ENCODE data around the gene SRGN. TPM values are rescaled to one million over a fixed set of nuclear protein-coding genes. Genes with fewer than 3 reads are reported as not detected.

SRGN gene
- total RNA-seq, 1 experiment from 2014 or later = 8.5 TPM

DNA sequence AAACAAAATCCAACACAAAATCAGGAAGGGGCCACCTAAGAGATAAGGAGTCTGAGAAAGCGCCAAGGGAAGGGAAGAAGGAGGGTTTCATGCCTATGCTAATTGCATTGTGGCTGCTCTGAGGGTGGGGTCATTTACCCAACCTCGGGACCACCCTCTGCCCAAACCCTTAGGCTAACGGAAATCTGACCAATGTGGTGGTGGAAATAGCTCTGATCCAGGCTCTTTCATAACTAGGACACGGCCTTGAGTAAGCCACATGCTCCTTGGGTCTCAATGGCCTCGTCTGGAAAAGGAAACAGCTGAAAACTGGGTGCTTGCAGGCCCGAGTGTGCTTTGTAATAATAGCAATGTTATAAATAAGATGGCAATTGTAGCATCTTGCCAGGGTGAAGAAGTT lies 14.9 kb upstream of the SRGN start:
- no peak for DNase-seq (ENCODE audit: low read depth, low spot score)
- no TSS peak for BruUV-seq (replicated peaks)
- ChIA-PET POLR2A (interaction anchor here (0.6 kb wide), 1 partner anchor 541 kb away, joined by 15 read pairs; no protein-coding TSS in a partner anchor), CTCF (interaction anchor here (0.7 kb wide), 1 partner anchor 68 kb away, joined by 4 read pairs; no protein-coding TSS in a partner anchor)
- Histone ChIP-seq H3K9me3 (ENCODE audit: control insufficient read depth, insufficient read depth, low read depth, low read length) (no peaks in the 10 kb centered on the region), H3K4me1 (ENCODE audit: control insufficient read depth, insufficient read depth, low read length) (no peaks in the 10 kb centered on the region), H3K27me3 (ENCODE audit: control insufficient read depth, insufficient read depth, low read length) (no peaks in the 10 kb centered on the region), H3K4me3 (ENCODE audit: low read depth in 2 of 2, low read length in 2 of 2) (no peak overlapping the region), H3K27ac (ENCODE audit: low read length) (no peak overlapping the region), H3K36me3 (ENCODE audit: control insufficient read depth, insufficient read depth, low read length) (no peaks in the 10 kb centered on the region)
- intact Hi-C loops (cut with micrococcal nuclease; ENCODE audit: unreplicated experiment) = no loop called here
- in situ Hi-C loops (cut with HindIII; ENCODE audit: low pct_unique_long_range_greater_than_20kb, low sequenced_read_pairs) = no loop called here
- no peak for ATAC-seq
- TF ChIP-seq TCF7L2 (IDR thresholded peaks at IDR 0.05; ENCODE audit: low read depth, low read length) (no peak), POLR2AphosphoS5 (IDR thresholded peaks at IDR 0.05; ENCODE audit: low read depth, low read length) (no peak), SIN3A (IDR thresholded peaks at IDR 0.05; ENCODE audit: borderline replicate concordance, insufficient read depth, low read depth, low read length) (no peak)
- TF ChIP-seq, protein P1, sequence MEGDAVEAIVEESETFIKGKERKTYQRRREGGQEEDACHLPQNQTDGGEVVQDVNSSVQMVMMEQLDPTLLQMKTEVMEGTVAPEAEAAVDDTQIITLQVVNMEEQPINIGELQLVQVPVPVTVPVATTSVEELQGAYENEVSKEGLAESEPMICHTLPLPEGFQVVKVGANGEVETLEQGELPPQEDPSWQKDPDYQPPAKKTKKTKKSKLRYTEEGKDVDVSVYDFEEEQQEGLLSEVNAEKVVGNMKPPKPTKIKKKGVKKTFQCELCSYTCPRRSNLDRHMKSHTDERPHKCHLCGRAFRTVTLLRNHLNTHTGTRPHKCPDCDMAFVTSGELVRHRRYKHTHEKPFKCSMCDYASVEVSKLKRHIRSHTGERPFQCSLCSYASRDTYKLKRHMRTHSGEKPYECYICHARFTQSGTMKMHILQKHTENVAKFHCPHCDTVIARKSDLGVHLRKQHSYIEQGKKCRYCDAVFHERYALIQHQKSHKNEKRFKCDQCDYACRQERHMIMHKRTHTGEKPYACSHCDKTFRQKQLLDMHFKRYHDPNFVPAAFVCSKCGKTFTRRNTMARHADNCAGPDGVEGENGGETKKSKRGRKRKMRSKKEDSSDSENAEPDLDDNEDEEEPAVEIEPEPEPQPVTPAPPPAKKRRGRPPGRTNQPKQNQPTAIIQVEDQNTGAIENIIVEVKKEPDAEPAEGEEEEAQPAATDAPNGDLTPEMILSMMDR (IDR thresholded peaks at IDR 0.05) = no peak
- TF ChIP-seq, protein P2, sequence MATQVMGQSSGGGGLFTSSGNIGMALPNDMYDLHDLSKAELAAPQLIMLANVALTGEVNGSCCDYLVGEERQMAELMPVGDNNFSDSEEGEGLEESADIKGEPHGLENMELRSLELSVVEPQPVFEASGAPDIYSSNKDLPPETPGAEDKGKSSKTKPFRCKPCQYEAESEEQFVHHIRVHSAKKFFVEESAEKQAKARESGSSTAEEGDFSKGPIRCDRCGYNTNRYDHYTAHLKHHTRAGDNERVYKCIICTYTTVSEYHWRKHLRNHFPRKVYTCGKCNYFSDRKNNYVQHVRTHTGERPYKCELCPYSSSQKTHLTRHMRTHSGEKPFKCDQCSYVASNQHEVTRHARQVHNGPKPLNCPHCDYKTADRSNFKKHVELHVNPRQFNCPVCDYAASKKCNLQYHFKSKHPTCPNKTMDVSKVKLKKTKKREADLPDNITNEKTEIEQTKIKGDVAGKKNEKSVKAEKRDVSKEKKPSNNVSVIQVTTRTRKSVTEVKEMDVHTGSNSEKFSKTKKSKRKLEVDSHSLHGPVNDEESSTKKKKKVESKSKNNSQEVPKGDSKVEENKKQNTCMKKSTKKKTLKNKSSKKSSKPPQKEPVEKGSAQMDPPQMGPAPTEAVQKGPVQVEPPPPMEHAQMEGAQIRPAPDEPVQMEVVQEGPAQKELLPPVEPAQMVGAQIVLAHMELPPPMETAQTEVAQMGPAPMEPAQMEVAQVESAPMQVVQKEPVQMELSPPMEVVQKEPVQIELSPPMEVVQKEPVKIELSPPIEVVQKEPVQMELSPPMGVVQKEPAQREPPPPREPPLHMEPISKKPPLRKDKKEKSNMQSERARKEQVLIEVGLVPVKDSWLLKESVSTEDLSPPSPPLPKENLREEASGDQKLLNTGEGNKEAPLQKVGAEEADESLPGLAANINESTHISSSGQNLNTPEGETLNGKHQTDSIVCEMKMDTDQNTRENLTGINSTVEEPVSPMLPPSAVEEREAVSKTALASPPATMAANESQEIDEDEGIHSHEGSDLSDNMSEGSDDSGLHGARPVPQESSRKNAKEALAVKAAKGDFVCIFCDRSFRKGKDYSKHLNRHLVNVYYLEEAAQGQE (IDR thresholded peaks at IDR 0.05; ENCODE audit: insufficient read depth in 1 of 2, low read depth in 2 of 2, low read length in 1 of 2) = no peak

DNA sequence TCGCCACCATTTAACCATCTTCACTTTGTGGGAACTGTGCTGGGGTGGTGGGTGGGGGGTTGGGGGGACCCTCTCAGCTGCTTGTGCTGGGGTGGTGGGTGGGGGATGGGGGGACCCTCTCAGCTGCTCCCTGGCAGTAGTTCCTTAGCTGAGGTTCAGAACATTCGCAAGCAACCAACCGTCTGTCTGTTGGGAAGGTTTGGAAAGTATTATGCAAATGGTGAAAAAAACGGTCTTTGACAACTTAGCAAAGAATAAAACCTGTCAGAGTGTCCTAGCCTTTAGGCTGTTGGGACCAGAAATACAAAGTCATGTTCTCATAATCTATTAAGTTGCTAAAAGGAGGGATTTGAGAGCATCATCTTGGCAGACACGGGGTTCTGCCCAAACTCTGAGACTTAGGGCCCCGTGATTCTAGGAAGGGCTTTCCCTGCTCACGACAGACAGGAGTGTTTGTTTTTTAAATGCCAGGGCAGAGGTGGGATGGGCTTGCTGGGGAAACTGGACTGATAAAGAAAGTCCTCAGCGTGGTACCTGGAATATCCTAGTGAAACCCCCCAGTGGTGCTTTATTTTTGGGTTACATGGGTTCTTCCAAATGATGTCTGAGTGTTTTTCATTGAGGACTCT lies 14.1 kb upstream of the SRGN start:
- DNase-seq (ENCODE audit: low read depth, low spot score) (no peak), ATAC-seq (no peak)
- H3K4me1 ChIP-seq (ENCODE audit: control insufficient read depth, insufficient read depth, low read length) = no peaks in the 10 kb centered on the region
- H3K9me3 ChIP-seq (ENCODE audit: control insufficient read depth, insufficient read depth, low read depth, low read length) = no peaks in the 10 kb centered on the region
- no peak for TF ChIP-seq SIN3A (IDR thresholded peaks at IDR 0.05; ENCODE audit: borderline replicate concordance, insufficient read depth, low read depth, low read length)
- TF ChIP-seq, protein P1 (IDR thresholded peaks at IDR 0.05) = no peak
- no peak for TF ChIP-seq POLR2AphosphoS5 (IDR thresholded peaks at IDR 0.05; ENCODE audit: low read depth, low read length)
- no peak for TF ChIP-seq TCF7L2 (IDR thresholded peaks at IDR 0.05; ENCODE audit: low read depth, low read length)
- TF ChIP-seq, protein P2 (IDR thresholded peaks at IDR 0.05; ENCODE audit: insufficient read depth in 1 of 2, low read depth in 2 of 2, low read length in 1 of 2) = no peak
- BruUV-seq (replicated peaks) = no TSS peak
- ChIA-PET CTCF (no interaction called here), POLR2A (interaction anchor here (0.6 kb wide), 2 partner anchors 541 to 1270 kb away, joined by 7 to 15 read pairs; no protein-coding TSS in a partner anchor)
- intact Hi-C loops (cut with micrococcal nuclease; ENCODE audit: unreplicated experiment) = no loop called here
- no peak overlapping the region for H3K27ac ChIP-seq (ENCODE audit: low read length)
- in situ Hi-C loops (cut with HindIII; ENCODE audit: low pct_unique_long_range_greater_than_20kb, low sequenced_read_pairs) = no loop called here
- no peaks in the 10 kb centered on the region for H3K36me3 ChIP-seq (ENCODE audit: control insufficient read depth, insufficient read depth, low read length)
- H3K4me3 ChIP-seq (ENCODE audit: low read depth in 2 of 2, low read length in 2 of 2) = no peak overlapping the region
- no peaks in the 10 kb centered on the region for H3K27me3 ChIP-seq (ENCODE audit: control insufficient read depth, insufficient read depth, low read length)
